Measurements from ENCODE around the gene LDB2.

Gene LDB2

DNA sequence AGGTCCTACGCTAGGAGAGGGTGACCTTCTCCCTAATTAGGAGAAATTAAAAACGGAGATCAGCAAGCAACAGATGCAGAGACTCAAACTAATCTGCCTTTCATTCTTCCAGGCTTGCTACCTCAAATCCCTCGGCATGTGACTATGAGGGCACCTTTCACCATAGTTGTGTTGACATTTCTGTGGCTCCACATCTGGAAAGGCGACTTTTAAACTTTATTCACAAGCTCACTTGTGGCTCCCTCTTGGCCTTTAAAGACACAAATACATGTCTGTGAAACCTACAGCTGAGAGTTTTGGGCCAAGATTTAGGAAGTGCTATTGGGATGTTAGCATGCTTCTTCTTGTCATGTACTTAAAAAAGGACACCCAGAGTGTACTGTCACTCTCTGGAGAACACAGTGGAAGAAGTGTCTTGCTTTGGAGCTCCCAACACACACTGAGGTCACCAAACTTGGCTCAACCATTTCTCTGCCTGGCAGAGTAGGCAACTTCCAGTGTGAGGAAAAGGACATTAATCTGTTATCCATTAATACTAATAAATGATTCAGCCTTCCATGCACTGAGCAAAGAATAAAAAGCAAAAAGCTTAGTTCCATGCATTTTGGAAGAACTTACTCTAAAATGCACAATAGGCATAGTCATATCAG lies 60.1 kb downstream of the LDB2 start:
- no peak for FAIRE-seq

DNA sequence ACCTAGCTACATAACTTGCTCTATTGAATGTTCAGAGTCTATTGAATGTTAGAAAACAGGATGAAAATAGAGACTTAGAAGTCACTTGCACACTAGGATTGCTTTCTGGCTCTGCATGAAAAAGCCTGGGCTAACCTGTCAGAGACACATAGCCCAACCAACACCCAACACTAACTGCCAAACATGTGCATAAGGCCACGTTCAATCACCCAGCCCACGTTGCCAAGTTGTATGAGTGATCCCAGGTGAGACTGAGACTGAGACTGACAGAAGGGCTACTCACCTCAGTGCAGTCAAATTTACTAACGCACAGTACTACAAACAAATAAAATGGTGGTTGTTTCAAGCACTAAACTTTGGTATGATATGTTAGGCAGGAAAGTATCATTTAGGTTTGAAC lies 61.0 kb downstream of the LDB2 start:
- no peak for FAIRE-seq

DNA sequence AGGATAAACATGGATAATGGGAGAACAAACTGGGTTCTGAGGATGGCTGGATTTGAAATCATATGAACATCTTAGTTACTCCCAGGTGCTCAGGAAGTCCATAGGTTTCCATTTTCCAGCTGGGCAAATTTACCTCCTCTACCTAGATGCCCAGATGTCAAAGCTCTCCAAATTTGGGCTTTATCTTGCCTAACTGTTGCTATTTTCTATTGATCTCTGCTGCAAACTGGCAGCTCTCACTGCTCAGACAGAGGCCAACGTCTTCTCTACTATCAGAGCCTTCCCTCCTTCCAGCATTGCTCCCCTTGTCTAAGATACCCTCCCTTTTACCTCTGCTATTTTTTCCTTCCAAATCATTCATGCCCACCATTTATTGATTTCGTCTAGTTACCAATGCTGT lies 62.1 kb downstream of the LDB2 start:
- FAIRE-seq: no peak

DNA sequence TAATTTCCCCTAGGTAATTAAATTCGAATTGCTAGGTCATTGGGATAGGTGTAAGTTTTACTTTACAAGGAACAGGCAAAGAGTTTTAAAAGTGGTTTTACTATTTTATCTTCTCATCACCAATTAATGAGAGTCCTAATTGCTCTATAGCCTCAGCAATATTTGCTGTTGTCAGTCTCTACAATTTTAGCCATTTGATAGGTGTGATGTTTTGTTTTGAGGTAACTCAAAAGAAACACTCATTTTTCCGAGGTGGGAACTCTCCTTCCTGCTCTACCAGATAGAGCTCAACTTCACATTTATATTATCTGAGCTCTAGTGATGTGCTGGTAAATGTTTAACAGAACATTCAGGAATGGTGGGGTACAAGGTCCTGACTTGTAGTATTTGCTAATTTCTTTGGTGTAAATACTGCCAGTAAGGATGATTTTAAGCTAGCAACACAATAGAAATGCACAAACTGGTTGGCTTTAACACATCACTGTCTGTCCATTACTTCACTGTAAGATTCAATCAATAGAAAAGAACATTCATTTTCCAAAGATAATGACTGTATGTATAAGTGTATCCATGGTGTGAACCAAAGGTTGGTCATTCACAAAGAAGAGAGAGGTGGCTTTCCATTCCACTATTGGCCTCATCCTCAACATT lies 62.7 kb downstream of the LDB2 start:
- no peak for FAIRE-seq

DNA sequence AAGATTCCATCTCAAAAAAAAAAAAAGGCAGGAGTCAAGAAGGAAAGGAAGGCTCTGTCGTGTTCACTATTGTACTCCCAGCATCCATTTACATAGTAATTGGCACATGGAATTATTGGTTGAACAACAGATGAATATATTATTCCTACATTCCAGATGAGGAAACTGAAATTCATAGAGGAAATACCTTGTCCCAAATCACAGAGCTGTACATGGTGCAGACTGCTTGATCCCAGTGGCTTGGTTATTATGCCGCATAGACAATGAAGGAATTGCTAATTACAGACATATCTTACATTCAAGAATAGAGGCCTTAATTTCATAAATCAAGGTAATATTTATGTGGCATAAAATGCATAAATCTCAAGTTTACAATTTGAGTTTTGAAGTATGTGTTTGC lies 63.6 kb downstream of the LDB2 start:
- no peak for FAIRE-seq

DNA sequence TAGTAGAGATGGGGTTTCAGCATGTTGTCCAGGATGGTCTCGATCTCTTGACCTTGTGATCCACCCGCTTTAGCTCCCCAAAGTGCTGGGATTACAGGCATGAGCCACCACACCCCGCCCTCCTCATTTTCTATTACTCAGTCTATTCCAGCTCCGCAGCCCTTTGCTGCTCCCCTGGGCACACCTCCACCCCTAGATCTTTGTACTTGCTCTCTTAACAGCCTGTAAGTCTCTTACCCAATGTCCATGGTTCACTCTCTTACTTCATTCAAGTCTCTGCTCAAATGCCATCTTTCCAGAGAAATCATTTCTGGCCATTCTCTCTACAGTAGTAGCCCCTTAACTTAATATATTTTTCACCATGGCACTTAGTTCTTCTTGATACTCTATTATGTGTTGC lies 64.7 kb downstream of the LDB2 start:
- FAIRE-seq: no peak

DNA sequence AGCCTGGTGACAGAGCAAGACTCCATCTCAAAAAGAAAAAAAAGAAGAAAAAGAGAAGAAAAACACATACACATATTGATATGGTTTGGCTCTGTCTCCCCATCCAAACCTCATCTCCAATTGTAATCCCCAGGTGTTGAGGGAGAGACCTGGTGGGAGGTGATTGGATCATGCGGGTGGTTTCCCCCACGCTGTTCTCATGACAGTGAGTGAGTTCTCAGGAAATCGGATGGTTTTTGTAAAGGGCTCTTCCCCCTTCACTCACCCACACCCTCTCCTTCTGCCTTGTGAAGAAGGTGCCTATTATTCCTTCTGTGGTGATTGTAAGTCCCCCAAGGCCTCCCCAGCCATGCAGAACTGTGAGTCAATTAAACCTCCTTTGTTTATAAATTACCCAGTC lies 68.4 kb downstream of the LDB2 start:
- no peak for FAIRE-seq

DNA sequence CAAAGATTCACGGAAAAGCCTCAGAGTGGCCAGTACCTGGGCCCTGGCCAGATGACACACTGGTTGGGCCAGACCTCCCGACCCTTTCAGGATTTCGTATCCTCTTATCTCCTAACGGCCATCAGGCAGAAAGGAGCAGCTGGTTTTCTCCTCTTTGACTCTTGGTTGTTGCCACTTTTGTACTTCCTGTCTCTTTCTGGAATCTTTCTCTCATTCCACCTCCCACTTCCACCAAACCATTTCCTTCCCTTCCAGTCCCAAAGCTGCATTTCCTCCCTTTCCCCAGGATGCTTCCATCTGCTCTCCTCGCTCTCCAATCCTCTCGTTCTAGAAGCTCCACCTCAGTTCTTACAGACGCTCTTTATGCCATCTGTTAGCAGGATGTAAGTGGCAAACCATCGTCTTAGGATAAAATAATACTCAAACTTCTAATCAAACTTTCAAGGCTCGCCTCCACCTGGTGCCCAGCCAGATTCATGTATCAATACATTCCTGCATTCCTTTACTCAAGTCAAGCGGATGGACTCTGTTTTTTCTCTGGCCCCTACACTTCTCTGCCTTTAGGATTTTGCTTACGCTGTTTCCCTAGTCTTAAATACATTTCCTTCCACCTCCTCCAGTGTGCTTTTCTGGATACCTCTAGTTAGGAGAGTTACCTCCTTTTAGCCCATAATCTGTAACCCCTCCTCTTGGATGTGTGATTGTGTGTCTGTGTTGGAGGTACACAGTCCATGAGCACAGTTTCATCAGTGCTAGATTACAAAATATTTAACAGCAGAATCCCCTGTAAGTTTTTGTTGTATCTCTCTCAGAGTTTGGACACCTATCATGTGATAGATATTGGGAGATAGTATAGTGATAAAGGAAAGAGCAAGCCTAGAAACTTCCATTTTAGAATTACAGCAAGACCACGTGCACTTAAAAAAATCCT lies 70.4 kb downstream of the LDB2 start:
- no peak for FAIRE-seq

DNA sequence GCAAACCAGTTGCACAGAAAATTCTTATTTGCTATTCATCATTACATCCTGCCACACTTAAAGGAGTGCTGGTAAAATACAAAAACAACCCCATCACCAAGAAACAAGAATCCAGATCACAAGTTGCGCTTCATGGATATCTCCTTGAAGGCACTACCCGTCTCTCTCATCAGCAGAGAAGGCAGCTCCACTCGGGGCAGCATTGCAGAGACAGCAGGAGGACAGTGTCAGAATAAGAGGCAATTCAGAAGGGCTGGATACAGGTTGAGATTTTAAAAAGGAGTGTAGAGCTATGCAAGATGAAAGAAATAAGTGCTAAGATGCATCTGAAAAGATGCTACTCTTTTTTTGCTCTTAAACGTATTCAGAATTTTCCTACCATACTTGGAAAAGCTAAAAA lies 71.4 kb downstream of the LDB2 start:
- FAIRE-seq: no peak

DNA sequence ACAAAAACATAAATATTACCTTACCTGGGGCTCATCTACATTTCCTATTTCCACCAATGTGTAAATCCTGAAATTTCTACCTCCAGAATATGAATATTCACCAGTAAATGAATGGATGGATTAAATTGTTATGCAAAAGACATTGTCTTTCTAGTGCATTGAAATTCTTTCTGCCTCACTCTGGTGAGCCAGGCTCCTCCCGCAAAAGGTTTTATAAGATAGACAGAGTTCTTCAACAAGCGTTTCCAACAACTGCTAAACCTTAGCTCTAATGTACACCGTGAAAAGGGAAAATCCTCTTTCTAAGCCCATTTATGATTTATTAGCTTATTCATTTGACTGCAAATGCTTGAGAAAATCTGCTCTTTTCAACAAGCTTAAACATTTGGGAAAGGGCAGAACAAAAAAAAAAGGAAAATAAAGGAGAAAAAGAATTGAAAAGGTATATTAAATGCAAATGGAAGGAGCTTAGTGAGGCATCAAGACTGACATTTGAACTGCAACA lies 72.0 kb downstream of the LDB2 start:
- FAIRE-seq: no peak

DNA sequence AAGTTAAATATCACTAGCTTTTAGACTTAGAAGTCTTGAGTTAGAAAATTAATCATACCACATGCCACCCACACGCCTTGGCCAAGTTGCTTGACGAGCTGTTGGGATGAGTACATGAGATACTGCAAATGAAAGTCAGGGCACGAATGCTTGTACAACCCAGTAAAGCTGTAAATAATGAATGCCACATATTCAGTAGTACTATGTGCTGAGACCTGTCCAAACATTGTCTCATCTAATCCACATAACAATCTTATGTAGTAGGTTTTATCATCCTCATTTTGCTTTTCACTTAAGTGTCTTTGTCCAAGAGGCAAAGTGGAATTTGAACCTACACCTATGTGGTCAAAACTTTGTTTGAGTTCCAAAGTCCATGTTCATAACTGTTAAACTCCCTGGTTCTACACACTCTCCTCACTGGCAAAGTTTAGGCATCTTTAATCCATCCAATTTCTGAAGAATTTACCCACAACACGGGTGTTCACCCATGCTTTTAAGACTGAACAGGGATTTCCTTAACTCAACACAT lies 74.1 kb downstream of the LDB2 start:
- no peak for FAIRE-seq

DNA sequence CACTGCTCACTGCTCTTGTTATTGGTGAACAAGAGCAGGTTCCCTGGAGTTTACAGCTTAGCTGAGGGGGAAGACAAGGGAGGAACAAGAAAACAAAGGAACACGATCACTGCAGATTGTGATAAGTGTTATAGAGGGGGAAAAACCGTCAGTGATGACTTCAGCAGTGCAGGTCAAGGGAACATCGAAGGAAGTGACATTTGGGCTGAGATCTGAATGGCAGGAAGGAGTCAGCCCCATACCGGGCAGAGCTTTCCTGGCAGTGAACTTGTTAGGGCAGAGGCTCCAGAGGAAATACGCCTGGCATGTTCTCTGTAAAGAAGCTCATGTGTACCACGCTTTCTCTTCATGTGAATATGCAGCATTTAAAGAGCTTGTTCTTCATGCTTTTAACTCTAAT lies 78.1 kb downstream of the LDB2 start:
- FAIRE-seq: no peak

DNA sequence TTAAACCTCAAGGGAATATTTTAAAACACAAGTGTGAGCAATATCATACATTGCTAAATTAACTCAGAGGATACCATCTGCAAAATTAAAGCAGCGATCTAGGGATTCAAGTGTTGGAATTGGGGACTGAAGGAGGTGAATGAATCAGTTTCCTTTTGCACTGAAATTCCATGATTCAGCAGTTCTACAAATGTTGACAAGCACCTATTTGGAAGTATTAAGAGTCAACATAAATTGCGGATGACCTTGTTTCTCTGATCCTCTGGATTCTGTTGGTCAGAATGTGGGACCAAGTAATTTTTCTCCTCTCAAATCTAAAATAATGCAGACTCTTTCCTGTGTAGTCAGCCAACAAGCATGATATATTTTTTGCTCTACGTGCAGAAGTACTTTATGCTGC lies 78.8 kb downstream of the LDB2 start:
- no peak for FAIRE-seq

DNA sequence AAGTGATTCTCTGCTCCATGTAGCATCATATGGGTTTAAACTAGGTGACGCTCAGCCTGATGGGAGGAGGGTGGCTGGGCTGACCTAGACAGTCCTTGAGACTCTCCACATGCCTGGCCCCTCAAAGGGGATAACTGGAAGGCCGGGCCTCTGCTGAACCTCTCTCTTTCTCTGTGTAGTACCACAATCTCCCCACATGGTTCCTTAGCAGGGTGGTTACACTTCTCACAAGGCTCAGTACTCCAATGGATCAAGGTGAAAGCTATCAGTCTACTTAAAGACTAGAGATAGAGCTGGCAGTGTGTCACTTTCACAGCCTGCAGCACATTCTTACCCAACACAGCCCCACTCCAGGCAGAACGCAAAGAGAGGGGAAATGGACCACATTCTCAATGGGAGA lies 80.4 kb downstream of the LDB2 start:
- FAIRE-seq: no peak

DNA sequence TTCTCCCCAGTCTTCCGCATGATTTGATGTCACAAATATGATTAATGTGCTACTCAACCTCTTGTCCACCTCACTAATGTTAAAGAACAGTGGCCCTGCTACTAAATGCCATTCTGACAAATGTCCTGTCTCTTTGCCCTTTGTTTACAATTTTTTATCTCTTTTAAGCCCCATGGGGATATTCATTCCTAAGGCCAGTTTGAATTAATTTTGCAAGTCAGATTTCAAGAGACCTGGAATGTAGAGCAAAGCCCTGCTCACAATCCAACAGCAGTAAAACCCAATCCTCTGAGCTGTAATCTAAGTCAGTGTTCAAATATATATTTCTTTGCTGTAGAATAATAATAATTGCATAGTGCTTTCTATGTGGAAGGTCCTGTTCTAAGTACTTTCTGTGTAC lies 81.2 kb downstream of the LDB2 start:
- FAIRE-seq: no peak

DNA sequence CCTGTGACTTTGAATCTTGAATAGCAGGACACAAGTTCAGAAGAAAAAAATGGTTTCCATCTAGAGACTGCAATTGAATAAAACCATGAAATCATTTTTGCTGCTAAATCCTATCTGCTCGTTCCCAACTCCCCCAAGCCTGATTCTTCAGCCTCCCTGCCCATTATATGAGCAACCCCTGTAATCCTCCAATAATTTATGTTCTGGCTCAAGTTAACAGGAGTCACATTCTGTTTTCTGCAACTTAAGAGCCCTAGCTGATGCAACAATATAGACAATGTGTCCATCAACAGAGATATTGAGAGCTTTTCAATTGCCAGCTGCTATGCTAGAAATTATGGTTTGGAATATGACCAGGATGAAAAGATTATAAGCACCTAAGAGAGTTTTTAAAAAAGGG lies 84.1 kb downstream of the LDB2 start:
- FAIRE-seq: no peak

DNA sequence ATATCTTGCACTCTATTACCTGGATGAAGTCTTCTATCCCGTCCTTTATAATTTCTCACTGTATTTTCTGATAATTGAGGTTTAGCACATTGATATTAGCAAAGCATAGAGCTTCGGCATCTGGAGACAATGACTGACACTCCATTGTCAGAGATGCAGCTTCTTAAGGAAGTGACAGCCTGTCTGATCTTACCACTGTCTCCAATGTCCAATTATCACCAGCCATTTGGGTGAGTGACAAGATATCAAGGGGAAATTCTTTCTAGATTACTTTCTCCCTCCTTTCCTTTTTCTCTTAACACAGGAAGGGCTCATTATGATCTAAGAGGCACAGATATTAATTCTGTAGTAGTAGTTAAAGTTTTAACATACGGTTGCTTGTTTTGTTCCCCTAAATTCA lies 86.4 kb downstream of the LDB2 start:
- FAIRE-seq: no peak

DNA sequence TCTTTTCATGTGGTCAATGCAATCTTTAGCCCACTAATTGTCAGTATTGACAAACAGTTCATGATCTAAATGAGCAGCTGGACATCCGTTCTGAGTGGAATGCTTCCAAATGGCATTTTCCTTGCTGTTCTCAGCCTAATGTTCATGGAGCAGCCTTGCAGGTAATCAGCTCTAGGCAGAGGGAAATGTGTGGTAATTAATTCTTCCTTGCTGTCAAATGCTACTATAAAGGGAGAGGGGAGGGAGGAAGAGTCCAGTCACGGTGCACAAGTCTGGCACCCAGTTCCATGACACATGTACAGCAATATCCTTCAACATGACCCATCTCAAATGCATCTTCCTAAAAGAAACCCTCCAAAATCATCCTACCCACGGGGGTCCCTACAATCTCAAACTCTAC lies 88.5 kb downstream of the LDB2 start:
- peak; percentile 70 for FAIRE-seq

DNA sequence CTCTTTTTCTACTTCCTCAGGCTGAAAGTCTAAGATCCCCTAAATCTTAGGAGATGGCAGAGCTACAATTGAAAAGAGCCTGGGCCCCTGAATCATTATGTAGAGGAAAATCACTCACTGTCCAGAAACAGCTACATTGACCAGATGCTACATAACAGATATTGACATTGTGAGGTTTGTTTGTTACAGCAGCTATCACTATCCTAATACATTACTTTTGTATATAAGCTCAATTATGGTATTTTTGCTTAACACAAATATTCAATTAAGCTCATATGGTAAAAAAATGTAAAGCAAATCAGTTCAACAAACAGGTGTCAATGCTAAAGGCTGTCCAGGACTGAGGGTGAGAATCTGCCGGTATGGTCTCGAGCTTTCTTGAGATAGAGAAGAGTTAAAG lies 89.4 kb downstream of the LDB2 start:
- no peak for FAIRE-seq

DNA sequence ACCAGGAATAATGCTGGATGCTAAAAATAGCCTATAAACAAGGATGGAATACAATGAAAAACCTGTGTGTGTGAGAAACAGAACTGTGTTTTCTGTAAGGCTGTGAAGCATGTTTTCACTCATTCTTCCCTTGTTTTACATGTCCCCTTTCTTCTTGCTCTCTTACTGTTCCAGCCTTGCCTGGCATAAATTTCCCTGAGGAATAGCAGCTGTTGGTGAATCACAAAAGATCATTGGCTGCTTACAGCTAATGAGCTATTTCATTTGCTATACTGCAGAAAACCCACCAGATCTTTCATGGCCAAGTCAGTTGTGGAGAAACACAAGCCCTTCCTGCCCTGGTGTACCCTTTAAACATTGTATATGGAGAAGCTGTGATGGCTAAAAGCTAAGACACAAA lies 91.1 kb downstream of the LDB2 start:
- FAIRE-seq: no peak

DNA sequence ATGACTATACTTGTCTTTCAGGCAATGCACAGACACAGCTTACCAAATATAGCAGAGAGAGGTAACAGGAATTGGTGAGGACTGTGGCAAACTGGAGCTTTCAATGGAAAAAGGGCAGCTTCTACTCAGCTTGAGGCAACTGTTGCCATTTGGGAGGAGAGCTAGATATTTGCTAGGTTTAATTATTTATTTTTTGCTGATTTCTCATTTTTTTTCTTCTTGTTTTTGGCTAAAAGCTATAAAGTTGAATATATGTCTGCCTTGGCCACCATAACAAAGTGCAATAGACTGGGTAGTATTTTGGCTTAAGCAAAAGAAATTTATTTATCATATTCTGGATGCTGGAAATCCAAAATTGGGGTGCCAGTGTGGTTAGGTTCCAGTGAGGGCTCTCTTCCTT lies 93.9 kb downstream of the LDB2 start:
- no peak for FAIRE-seq

DNA sequence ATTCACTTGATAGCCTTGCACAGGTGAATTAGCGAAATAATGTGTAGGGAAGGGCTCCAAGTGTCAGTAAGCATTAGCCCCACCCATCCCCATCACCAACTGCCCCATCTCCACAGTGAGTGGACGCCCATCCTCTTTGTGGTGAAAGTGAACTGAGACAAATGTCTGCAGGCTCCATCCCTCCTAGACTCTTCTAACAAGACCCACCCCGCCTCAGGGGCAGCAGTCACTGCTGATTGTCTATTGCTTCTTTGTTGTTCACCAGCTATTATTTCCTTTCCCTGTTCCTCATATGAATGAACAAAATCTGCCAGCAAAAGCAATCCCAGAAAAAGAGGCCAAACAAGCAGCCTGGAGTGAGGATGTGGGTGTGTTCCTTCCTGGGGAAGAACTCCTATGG lies 96.4 kb downstream of the LDB2 start:
- no peak for FAIRE-seq

DNA sequence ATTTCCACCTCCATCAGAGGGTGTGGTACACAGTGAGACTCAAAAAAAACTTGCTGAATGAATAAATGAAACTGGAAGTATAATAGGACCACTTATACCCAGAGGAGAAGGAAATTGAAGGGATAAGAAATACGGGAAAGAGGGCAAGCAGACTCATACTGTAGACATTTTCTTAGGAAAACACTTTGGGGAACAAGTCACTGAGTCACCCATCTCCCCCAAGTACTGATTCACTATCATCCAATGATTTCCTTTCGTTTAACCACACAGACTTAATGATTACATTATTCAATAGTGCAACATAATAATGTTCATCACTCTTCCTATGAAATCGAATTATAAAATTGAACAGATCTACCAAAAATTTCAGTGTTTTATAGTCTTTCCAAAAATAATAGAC lies 97.1 kb downstream of the LDB2 start:
- FAIRE-seq: no peak

Measured in islet of Langerhans (tissue), 1 donor.